T-helper 1 cell (primary cell): Measurements from ENCODE around the gene ETV6.
A peak's percentile ranks its signal among the peaks of the same experiment; 100 is the strongest.

Experiments used
- DNase-seq, 5 donors: peaks; one replicate each; pipeline ENCODE4 v3.0.0-alpha.2; 2012 to 2020

Gene ETV6

DNA sequence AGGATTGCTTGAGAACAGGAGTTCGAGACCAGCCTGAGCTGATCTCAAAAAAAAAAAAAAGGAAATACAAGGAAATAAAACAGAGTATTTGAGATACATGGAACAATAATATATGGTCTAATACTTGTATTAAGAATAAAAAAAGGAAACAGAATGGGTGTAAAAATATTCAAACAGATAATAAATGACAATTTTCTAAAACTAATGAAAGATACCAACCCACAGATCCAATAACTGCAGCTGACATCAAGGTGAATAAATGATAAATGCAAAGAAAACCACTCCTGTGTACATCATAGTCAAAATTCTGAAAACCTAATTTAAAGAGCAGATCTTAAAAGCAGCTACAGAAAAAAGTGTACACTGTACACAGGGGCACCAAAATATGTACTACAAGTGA lies 4.1 kb upstream of the ETV6 start:
- no peak for DNase-seq

GRCh38 chr12:11648514-11649412 lies 711 bp upstream of the ETV6 start:
- peak; percentile 47 to 84 (median 60) for DNase-seq

DNA sequence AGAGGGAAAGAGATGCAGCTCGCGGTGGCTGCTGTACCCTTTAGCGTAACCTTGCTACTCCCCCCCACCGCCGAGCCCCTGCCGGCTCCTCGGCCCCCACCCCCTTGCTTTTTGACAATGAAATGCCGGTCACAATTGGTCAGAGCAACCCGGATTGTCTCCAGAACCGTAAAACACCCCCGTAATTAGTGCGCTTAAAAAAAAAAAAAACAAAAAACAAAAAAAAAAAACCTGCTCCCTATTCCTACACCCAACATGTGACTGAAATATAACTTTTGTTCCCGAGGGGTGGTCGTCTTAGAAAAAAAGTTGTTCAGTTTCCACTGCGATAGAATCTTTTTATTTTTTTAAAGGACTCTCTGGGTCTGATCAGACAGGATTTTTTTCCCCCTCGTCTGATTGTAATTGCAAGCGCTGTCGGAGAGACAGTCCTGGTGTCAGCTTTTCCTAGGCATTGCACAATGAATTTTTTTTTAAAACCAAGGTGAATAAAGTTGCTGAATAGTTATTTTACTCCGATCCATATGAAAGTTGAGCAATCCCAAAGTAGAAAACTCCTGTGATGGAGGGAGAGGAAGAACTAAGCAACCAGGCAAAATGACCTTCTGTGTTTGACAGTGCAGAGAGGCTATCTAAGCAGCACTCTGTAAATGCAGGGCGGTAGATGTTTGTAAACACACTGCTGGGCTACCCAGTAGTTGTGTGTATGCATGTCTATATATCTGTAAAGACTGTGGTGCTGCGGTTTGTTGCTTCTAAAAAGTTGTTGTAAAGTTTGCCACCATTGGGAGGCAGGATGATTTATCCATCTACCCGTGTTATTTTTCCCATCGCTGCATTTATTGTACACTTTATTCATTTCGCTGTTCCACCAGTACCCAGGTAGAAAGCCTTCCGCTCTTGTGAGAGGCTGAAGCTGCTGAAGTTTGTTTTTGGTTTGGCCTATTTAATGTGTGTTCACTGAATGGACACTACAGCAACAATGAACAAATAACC lies 1.1 kb downstream of the ETV6 start:
- DNase-seq: peak in 2 of 5 donors; percentile 12 to 64

- DNase-seq: peak in 1 of 5 donors; percentile 31
These were observed 1.9 kb downstream of the ETV6 start for GRCh38 chr12:11651381-11651780.

DNA sequence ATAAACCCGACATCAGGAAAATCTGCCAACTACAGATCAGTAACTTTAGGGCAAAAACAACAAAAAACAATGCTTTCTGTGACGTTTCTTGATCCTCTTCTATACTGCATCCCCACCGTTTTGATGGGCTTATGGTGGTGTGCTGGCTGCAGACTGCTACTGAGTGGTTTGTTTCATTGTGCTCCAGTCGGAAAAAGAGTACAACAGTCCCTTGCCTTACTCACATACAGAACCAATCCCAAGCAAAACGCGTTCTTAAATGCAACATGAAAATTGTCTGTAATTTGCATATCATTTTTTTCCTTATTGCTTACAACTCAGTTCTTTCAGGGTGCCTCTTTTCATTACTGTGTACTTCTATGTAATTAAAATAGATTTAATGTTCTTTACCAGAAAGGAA lies 2.3 kb downstream of the ETV6 start:
- DNase-seq: no peak

- peak in 1 of 5 donors; percentile 34 for DNase-seq
These were observed 3.0 kb downstream of the ETV6 start for GRCh38 chr12:11652351-11653040.

GRCh38 chr12:11653215-11653753 lies 3.8 kb downstream of the ETV6 start:
- peak in 1 of 5 donors; percentile 72 for DNase-seq

DNA sequence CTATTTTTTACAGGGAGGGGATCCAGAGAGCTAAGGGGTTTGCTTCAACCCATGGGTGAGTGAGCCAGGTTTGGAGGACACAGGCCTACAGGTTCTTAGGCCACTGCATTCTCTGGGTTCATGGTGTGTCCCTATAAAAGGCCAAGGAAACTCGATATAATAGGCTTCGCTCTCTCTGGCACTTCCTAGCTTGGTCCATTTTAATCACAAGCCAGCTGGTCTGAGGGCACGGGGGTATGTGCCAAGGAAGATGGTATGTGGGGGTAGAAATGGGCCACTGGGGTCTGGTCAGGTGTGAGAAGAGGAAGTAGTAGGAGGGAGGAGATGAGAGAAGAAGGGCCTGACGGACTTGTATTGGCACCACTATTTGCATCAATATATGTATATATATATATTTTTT lies 4.9 kb downstream of the ETV6 start:
- no peak for DNase-seq

DNA sequence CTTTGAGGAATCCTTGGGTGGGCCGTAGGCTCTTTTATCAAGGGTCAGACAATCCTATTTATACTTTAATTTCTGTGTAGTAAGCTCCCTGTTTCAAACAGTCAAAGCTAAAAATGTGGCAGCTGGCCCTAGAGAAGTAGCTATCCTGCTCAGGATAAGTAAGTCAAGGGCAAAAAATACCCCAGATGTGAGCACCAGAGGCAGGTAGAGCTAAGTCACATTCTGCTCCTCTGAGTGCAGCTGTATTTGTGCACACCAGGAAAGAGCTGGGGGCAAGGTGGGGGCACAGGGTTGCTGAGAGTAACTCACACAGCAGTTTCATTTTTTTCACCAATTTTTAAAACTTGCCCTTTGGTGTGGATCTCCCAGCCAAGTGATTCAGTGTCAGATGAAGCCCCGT lies 5.3 kb downstream of the ETV6 start:
- no peak for DNase-seq

DNA sequence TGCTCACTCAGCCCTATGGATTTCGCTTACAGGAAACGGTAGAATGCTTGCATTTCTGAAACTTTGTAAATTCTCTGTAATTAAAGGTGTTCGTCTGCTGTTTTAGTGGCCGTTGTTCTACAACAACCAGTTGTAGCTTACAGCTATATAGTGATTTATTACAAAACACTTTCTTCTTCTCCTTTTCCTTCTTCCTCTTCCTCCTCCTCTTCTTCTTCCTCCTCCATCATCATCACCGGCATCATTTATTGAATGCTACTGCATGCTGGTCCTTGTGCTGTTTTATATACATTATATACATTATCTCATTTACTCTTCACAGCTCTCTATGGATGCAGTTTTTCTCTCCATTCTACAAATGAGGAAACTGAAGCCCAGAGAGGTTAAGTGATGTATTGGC lies 6.4 kb downstream of the ETV6 start:
- no peak for DNase-seq

DNA sequence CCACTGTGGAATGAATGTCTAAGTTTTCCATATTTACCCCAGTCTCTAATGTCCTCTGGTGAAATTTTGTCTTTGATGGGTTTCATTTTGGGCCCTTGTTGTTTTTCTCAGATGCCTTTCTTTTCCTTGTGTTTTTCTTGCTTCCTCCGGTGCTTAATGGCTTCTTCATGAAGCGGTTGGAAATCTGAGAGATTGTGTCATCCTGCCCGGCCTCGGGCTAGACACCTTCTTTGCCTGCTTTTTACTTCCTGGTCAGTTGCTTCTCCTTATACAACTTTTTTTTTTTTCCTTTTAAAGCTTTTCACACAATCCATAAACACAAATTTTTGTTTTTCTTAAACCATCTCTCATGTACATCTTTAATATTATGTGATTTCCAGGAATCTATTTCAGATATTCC lies 7.1 kb downstream of the ETV6 start:
- no peak for DNase-seq

- DNase-seq: no peak
These were observed 8.0 kb downstream of the ETV6 start for GRCh38 chr12:11657511-11657910.

DNA sequence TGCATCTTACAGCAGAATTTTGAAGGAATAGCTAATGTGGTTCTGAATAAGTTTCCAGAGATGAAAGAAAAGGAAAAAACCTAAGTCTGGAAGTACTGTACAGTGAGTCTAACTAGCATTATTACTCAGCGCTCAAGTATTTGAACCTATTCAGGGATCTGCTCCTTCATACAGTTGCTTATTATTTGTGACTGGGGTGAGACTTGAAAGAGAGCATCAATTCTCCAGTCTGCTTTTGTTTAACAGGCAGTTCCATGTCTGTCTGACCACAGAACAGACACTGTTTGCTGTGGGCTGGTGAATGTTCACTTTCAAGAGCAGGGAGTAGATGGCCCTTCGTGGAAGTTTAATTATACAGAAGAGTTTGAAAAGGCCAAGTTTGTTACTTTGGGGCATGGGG lies 9.3 kb downstream of the ETV6 start:
- DNase-seq: no peak

- no peak for DNase-seq
These were observed 11.2 kb downstream of the ETV6 start for GRCh38 chr12:11660624-11661023.

DNA sequence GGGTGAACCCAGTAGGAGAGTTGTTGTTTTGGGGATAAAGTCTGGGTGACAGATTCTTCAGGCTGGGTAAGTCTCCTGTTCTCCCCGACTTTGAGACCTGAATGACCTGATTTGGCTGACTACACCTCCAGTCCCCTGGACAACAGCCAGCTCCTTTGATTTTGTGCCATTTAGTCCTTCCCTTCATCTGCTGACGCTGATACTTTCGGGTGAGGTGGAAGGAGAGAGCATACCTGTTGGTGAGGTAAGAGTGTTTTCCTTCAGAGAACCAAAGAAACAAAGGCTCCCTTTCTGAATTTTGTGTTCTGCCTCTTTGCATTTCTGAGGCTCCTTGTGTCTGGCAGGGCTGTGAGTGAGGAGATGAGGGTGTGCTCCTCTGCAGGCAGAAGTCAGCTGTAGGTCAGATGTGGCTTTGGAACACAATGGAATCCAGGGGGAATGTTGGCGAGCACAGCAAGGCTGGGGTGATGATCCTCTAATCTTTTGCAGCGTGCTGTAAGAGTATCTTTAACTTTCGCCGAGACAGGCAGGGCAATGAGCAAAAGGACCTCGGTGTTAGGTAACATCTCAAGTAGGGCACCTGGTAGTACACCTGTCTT lies 12.1 kb downstream of the ETV6 start:
- DNase-seq: no peak

DNA sequence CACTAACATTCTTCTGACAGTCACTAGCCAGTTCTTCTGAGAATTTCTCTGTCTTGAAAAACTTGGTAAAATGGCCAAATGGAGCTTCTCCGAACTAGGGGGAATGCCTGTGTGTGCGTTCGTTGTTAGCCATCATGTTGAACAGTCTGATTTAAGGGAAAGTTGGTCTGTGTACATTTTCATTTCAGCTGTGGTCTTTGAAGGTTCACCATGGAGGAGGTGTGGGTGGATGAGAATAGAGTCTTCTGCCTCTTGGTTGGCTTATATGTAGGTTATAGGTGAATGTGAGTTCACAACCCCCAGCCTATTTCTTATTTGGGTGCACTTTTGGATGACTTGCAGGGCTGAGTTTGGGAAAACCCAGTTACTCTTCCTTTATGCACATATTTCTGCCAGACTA lies 12.9 kb downstream of the ETV6 start:
- no peak for DNase-seq

- DNase-seq: no peak
These were observed 13.7 kb downstream of the ETV6 start for GRCh38 chr12:11663130-11663529.

DNA sequence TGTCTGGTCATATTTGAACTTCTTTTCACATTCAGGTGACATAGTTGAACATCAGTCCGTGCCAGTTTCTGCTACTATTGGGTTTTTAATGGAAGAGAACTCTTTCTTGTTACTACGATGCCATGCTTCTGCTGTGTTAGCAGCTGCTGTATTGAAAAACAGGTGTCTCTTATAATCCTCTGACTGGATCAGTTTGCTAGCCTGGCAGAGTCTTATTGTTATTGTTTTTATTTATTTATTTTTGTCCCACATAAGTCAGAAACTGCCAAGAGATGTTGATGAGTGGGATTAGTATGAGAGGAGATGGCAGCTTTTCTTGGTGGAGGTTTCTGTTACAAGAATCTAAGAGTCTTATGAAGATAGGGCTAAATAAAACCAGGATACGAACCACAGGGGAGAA lies 14.6 kb downstream of the ETV6 start:
- no peak for DNase-seq

DNA sequence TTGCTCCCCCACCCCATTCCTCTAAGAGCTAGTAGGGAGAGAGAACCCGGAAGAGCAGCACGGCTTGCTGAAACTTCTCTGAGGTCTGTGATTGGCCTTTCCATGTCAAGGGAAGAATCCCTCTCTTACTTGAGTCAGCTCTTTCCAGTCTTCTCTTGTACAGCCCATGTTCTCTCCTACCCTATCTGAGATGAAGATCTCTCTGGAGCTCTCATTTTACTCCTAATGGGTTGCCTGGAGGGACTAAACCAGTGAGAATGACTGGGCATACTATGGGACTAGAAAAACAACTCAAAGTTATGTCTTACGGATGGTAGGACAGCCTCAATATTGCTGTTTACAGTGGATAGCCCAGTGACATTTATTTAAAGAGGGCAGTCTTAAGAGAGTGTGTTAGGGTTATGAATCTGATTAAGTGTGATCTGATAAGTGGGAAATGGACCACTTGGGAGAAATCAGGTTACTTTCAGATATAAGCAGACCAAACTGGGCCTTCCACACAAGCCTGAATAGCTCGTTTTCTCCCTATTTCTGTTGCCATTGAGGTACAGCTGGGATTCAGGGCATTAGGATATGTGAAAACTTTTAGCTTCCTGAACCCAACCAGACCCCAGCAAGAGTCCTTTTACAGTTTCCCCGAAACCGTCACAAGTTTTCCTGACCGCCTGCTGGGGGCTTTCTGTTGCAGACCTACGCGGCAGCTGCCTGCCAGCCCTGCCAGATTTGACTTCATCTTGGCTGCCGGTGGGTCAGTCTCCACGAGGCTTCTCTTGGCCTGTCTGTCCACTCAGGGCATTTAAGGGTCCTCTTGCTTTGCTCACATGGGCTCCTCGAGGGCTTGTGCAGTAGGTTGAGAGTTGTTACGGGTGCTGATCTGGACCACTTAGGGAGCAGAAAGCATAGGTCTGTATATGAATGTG lies 16.9 kb downstream of the ETV6 start:
- no peak for DNase-seq

DNA sequence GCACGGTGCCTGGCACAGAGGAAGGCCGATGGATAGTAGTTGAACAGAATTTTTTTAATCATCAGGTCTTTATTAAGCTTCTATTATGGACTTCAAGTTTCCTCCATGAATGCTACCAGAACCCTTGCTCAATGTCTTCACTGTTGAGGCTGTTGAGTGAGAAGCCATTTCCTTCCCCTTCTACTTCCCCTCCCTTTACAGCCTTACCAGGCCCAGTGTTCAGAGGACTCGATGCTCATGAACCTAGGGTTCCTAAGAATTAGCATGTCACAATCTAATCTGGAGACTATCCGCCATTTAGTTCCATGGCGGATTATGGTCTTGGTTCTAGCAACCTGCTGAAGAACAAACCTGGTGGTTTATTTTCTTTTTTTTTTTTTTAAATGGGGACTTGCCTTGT lies 17.7 kb downstream of the ETV6 start:
- no peak for DNase-seq

- no peak for DNase-seq
These were observed 19.1 kb downstream of the ETV6 start for GRCh38 chr12:11668611-11669010.
